IPS-18a (cell line): ENCODE measurements around the gene ARHGEF18.
"Not testable (repeated sequence)": the region's sequence is repeated elsewhere in the genome, so short reads cannot be mapped to it uniquely, and the experiment has no call there.

Experiments
- H3K27ac ChIP-seq: one replicate; pipeline ENCODE4 v1.5.1; 2013; ENCODE audit warnings: low read length
- H3K27me3 ChIP-seq: one replicate; pipeline ENCODE4 v1.6.1; 2013; ENCODE audit warnings: mild to moderate bottlenecking, low read length; ENCODE audit not compliant: control insufficient read depth, insufficient read depth
- H3K36me3 ChIP-seq: one replicate; pipeline ENCODE4 v1.6.1; 2013; ENCODE audit warnings: low read depth, low read length; ENCODE audit not compliant: control insufficient read depth
- H3K4me1 ChIP-seq: one replicate; pipeline ENCODE4 v1.6.1; 2013; ENCODE audit warnings: low read depth, low read length; ENCODE audit not compliant: control insufficient read depth
- H3K4me3 ChIP-seq: one replicate; pipeline ENCODE4 v1.5.1; 2013; ENCODE audit warnings: low read length
- H3K9ac ChIP-seq: one replicate; pipeline ENCODE4 v1.6.1; 2013; ENCODE audit warnings: mild to moderate bottlenecking, low read length, moderate library complexity
- H3K9me3 ChIP-seq: one replicate; pipeline ENCODE4 v1.6.1; 2013; ENCODE audit warnings: low read depth, low read length; ENCODE audit not compliant: control insufficient read depth

The ARHGEF18 gene

DNA sequence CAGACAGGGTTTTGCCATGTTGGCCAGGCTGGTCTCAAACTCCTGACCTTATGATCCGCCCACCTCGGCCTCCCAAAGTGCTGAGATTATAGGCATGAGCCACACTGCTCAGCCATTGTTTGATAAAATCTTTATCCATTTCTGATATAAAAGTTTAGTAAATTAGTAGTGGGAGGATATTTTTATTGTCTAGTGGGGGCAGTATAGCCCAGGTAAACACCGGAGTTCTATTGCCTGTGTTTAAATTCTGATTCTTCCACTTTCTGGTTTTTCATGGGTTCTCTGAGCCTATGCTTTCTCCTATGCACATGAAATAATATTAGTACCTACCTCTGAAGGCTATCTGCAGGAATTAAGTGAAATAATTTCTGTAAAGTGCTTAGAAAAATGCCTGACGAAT, 20.1 kb upstream of the ARHGEF18 start:
- no peaks in the 10 kb centered on the region for H3K27me3 ChIP-seq
- H3K9me3 ChIP-seq, result no peaks in the 10 kb centered on the region
- H3K27ac ChIP-seq, result no peak overlapping the region
- H3K4me1 ChIP-seq, result no peaks in the 10 kb centered on the region
- H3K36me3 ChIP-seq, result no peaks in the 10 kb centered on the region
- H3K4me3 ChIP-seq, result no peak overlapping the region
- no peak overlapping the region for H3K9ac ChIP-seq

DNA sequence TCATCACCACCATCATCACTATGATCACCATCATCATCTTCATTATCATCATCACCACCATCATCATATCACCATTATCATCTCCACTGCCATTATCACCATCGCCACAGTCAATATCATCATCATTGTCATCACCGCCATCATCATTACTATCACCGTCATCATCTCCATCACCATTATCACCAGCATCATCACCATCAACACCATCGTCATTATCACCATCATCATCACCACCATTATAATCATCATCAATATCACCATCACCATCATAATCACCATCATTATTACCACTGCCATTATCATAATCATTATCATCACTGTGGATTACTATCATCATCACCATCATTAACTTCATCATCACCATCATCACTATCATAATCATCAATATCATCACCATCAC, 17.3 kb upstream of the ARHGEF18 start:
- no peaks in the 10 kb centered on the region for H3K27me3 ChIP-seq
- H3K4me1 ChIP-seq, result no peaks in the 10 kb centered on the region
- no peak overlapping the region for H3K9ac ChIP-seq
- no peak overlapping the region for H3K4me3 ChIP-seq
- no peak overlapping the region for H3K27ac ChIP-seq
- no peaks in the 10 kb centered on the region for H3K9me3 ChIP-seq
- H3K36me3 ChIP-seq, result no peaks in the 10 kb centered on the region

DNA sequence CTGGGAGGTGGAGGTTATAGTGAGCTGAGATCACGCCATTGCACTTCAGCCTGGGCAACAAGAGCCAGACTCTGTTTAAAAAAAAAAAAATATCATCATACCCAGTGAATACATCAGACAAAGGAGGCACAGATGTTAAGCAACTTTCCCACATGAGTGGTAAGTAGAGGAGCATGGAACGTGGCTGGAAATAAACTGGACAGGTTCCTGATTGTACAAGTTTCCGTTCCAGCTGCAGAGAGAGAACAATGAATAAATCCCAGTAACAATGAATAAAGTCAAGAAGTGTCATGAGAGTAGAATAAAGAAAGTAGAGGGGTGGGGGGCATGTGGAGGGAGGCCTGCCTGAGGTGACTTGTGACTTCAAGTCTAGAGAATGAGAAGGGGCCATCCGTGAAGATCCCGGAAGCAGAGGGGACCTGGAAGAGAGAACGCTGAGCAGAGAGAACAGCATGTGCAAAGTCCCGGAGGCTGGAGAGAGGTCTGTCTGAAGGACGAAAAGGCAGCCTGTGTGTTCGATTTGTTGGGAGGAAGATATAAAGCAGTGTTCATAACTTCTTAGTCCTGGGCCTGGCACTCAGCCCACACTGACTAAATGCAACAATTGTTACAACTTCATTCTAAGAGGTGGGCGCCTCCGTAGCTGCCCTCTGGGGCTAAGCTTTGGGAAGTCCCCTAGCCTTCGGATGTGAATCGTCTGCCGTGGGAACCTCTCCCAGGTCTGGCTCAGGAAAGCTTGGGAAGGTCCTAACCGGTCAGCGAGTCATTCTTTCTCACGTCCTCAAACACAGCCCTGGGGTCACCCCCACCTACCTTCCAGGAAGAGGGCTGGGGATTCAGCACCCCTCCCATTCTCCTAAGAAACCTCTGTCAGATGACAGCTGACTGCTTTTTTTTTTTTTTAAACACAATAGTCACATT, 15.3 kb upstream of the ARHGEF18 start:
- no peaks in the 10 kb centered on the region for H3K9me3 ChIP-seq
- H3K9ac ChIP-seq, result no peak overlapping the region
- H3K4me1 ChIP-seq, result no peaks in the 10 kb centered on the region
- no peaks in the 10 kb centered on the region for H3K27me3 ChIP-seq
- H3K36me3 ChIP-seq, result no peaks in the 10 kb centered on the region
- H3K27ac ChIP-seq, result no peak overlapping the region
- no peak overlapping the region for H3K4me3 ChIP-seq

DNA sequence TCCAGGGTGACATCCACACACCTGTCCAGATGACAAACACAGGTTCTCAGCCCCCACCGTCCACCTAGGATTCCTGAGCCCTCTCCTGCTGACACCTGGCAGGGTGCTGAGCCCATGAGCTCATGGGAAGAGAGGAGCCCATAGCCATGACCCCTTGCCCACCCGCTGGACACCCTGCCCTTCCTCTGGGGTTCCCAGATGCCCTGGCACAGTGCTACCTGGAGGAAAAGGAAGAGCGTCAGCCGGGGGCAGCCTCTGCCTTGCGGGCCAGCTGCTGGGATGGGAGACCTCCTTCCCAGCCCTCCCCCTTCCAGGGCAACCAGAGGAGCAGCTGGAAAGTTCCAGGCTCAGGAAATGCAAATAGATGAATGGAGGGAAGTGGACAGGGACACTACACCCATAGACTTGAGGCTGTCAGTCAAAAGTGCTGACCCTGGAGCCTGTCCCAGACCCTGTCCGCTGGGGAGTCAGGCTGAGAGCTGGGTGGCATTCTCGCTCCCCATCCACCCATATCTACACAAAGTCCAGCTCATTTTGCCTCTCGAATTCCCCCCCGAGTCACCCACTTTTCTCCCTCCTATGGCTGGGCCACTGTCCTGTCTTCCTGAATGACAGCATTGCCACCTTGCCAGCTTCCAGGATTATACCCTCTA, 12.3 kb upstream of the ARHGEF18 start:
- Histone ChIP-seq H3K4me1 (no peaks in the 10 kb centered on the region), H3K36me3 (no peaks in the 10 kb centered on the region), H3K9me3 (no peaks in the 10 kb centered on the region), H3K4me3 (no peak overlapping the region), H3K27ac (no peak overlapping the region), H3K9ac (no peak overlapping the region), H3K27me3 (no peaks in the 10 kb centered on the region)

DNA sequence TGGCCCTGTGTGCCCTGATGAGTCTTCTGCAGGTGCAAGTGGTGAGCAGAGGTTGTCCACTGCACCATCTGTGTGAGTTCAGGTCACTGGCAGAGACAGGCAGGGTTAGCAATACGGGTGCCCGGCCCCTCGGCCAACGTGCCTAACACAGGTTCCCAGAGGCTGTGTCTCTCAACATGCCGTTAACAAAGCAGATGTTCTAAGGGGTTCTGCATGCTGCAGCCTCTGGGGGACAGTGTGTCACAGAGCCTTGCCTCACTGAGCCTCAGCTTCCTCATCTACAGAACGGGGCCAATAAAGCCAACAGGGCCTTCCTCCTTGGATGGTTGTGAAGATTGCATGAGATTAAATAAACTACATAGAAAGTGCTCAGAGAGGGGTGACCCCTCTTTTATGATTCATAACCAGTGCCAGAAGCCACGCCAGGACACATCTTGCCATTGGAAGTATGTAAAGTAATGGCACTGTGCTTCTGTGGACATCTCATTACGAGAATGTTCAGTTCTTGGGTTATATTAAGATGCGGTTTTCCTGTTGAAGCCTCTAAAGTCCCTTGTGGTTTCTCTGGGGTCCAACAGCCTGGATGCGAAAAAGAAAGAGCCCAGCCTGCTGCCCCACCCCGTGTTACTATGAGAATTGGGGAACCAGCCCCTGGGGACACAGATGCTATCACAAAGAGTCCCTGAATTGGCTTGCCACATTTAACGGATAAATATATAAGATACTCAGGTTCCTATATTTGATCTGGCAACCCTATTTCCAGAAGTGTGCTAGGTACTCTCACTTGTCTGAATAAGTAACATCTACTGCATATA, 11.2 kb upstream of the ARHGEF18 start:
- no peak overlapping the region for H3K4me3 ChIP-seq
- no peak overlapping the region for H3K27ac ChIP-seq
- H3K4me1 ChIP-seq, result no peaks in the 10 kb centered on the region
- H3K36me3 ChIP-seq, result no peaks in the 10 kb centered on the region
- no peak overlapping the region for H3K9ac ChIP-seq
- no peaks in the 10 kb centered on the region for H3K9me3 ChIP-seq
- no peaks in the 10 kb centered on the region for H3K27me3 ChIP-seq

DNA sequence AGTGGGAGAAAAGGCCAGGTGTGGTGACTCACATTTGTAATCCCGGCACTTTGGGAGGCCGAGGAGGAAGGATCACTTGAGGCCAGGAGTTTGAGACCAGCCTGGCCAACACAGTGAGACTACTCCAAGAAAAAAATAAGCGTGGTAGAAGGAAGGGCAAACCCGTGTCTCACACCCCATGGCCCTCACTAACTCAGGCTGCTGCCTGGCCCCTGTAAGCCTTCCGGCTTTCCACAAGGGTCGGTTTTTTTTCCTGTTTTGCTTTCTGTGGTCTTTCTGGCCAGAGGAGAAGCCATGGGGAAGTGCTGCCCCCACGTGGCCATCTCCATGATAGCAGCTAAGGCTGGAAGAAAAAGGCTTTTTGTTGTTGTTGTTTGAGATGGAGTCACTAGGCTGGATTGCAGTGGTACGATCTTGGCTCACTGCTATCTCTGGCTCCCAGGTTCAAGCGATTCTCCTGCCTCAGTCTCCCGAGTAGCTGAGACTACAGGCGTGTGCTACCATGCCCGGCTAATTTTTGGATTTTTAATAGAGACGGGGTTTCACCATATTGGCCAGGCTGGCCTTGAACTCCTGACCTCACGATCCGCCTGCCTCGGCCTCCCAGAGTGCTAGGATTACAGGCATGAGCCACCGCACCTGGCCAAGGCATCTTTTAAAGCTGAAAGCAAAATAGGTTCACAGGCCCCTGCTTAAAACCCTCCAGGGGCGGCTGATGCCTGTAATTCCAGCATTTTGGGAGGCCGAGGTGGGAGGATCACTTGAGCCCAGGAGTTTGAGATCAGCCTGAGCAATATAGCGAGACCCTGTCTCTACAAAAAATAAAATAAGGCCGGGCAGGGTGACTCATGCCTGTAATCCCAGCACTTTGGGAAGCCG, 7.5 kb upstream of the ARHGEF18 start:
- H3K36me3 ChIP-seq, result no peaks in the 10 kb centered on the region
- no peaks in the 10 kb centered on the region for H3K27me3 ChIP-seq
- H3K9ac ChIP-seq, result no peak overlapping the region
- no peaks in the 10 kb centered on the region for H3K9me3 ChIP-seq
- no peaks in the 10 kb centered on the region for H3K4me1 ChIP-seq
- no peak overlapping the region for H3K27ac ChIP-seq
- no peak overlapping the region for H3K4me3 ChIP-seq

DNA sequence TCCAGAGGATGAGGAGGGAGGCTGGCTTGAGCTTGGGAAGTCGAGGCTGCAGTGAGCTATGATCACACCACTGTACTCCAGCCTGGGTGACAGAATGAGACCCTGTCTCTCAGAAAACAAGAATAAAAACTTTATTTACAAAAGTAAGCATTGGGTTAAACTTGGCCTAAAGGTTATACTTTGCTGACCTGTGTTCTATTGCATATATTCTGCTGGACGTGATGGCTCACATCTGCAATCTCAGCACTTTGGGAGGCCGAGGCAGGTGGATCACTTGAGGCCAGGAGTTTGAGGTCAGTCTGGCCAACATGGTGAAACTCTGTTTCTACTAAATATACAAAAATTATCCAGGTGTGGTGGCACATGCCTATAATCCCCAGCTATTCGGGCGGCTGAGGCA, 6.6 kb upstream of the ARHGEF18 start:
- Histone ChIP-seq H3K27ac (no peak overlapping the region), H3K9me3 (no peaks in the 10 kb centered on the region), H3K4me1 (no peaks in the 10 kb centered on the region), H3K9ac (no peak overlapping the region), H3K36me3 (no peaks in the 10 kb centered on the region), H3K27me3 (no peaks in the 10 kb centered on the region), H3K4me3 (no peak overlapping the region)

DNA sequence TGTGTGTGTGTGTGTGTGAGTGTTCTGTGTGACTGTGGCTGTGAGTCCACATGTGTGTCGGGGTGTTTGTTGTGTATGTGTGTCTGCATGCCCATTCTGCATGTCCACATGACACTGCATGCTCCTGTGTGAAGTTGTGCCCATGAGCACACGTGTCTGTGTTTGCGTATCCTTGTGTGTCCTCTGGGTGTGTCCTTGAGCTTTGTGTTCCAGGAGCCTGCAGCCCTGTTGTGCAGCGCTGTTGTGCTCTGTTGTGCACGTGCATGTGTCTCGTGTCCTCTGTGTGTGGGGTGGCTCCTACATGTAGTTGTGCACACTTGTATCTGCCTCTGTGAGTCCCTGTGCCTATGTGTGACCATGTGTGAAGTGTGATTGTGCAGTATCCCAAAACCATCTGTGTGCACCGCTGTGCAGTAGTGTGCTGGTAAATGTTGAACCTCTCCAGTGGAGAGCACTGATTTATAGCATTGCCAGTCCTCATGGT, 2.2 kb upstream of the ARHGEF18 start:
- H3K36me3 ChIP-seq, result no peaks in the 10 kb centered on the region
- no peaks in the 10 kb centered on the region for H3K27me3 ChIP-seq
- H3K4me3 ChIP-seq, result no peak overlapping the region
- H3K9me3 ChIP-seq, result no peaks in the 10 kb centered on the region
- H3K9ac ChIP-seq, result no peak overlapping the region
- no peaks in the 10 kb centered on the region for H3K4me1 ChIP-seq
- H3K27ac ChIP-seq, result no peak overlapping the region

DNA sequence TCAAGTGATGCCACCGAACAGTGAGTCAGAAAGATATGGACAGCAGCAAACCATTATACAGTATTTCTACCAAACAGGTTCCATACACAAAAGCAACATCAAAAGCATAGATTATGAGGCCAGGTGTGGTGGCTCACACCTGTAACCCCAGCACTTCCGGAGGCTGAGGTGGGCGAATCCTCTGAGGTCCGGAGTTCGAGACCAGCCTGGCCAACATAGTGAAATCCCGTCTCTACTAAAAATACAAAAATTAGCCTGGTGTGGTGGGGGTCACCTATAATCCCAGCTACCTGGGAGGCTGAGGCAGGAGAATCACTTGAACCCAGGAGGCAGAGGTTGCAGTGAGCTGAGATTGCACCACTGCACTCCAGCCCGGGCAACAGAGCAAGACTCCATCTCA, 1.7 kb upstream of the ARHGEF18 start:
- not testable (repeated sequence) for H3K27ac ChIP-seq

DNA sequence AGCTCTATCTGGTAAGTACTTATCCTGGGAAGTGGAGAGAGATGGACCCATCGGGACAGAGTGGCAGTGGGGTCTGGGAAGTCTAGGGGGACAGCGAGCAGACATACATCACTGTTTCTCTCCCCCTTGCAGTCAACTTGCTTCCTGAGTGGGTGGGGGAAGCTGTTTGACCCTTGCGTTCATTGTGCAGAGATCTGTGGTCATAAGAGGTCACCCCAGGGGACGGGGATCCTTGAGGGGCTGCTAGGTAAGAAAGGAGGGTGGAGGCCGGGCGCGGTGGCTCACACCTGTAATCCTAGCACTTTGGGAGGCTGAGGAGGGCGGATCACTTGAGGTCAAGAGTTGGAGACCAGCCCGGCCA, 474 bp downstream of the ARHGEF18 start:
- Histone ChIP-seq H3K4me1 (no peaks in the 10 kb centered on the region), H3K27ac (no peak overlapping the region), H3K9me3 (no peaks in the 10 kb centered on the region), H3K4me3 (no peak overlapping the region), H3K9ac (no peak overlapping the region), H3K36me3 (no peaks in the 10 kb centered on the region), H3K27me3 (no peaks in the 10 kb centered on the region)

More for the DNA sequence above, 1.7 kb upstream of the ARHGEF18 start:
- not testable (repeated sequence) for H3K36me3 ChIP-seq, H3K4me3 ChIP-seq, H3K27me3 ChIP-seq, H3K9ac ChIP-seq, H3K4me1 ChIP-seq, H3K9me3 ChIP-seq
